Astrocyte of the cerebellum (primary cell): Measurements from ENCODE around the gene YBX1.
"Not testable (repeated sequence)": the region's sequence is repeated elsewhere in the genome, so short reads cannot be mapped to it uniquely, and the experiment has no call there.

ENCODE experiments used
- DNase-seq: peaks from one replicate; pipeline ENCODE4 v3.0.0-alpha.2; 2011; ENCODE audit warnings: low read depth
- H3K4me3 ChIP-seq: 2 replicates; pipeline ENCODE4 v1.5.1; 2011; ENCODE audit warnings: mild to moderate bottlenecking, low read depth, low read length, moderate library complexity
- CTCF ChIP-seq: IDR thresholded peaks from 2 replicates; pipeline ENCODE4 v1.5.1; 2012; ENCODE audit warnings: low read length, low read depth, moderate library complexity, mild to moderate bottlenecking; ENCODE audit errors: missing control alignments
- in situ Hi-C: cut with HindIII; loops from 2 replicates; pipeline ENCODE4 v1.10.0; 2017; ENCODE audit warnings: low sequenced_read_pairs

YBX1 gene

GRCh38 chr1:42720868-42721267 lies 38.6 kb downstream of the YBX1 start:
- no peak for TF ChIP-seq CTCF
- no peak overlapping the region for H3K4me3 ChIP-seq
- in situ Hi-C loops: no loop called here
- DNase-seq: no peak

- no peak for DNase-seq
- no peak overlapping the region for H3K4me3 ChIP-seq
- in situ Hi-C loops: no loop called here
- TF ChIP-seq CTCF: no peak
Observed at GRCh38 chr1:42721926-42722325, 39.7 kb downstream of the YBX1 start.

DNA sequence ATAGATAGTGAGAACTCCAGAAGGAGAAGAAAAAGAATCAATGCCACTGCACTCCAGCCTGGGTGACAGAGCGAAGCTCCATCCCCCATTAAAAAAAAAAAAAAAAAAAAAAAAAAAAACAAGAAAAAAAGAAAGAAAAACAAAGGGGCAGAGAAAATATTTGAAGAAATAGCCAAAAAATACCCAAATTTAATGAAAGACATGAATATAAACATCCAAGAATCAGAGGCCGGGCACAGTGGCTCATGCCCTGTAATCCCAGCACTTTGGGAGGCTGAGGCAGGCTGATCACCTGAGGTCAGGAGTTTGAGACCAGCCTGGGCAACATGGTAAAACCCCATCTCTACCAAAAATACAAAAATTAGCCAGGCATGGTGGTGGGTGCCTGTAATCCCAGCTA lies 40.2 kb downstream of the YBX1 start:
- H3K4me3 ChIP-seq, DNase-seq, in situ Hi-C loops: not testable (repeated sequence)

DNA sequence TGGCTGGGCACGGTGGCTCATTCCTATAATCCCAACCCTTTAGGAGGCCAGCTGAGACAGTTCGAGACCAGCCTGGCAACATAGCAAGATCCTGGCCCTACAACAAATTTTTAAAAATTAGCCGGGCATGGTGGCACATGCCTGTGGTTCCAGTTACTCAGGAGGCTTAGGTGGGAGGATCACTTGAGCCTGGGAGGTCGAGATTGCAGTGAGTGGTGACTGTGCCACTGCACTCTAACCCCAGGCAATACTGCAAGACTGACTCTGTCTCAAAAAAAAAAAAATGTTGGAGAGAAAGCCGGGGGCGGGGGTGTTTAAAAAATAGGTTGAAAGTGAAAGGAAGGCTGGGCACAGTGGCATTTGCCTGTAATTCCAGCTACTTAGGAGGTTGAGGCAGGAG lies 41.3 kb downstream of the YBX1 start:
- no peak for TF ChIP-seq CTCF
- no peak for DNase-seq
- H3K4me3 ChIP-seq: no peak overlapping the region
- in situ Hi-C loops: no loop called here

DNA sequence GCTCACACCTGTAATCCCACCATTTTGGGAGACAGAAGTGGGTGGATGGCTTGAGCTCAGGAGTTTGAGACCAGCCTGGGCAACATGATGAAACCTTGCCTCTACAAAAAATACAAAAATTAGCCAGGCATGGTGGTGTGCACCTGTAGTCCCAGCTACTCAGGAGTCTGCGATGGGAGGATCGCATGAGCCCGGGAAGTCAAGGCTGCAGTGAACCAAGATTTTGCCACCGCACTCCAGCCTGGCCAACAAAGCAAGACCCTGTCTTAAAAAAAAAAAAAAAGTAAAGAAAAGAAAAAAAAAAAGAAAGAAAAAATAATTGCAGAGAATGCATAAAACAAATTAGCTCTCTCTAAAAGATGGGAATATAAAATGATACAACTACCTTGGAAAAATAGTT lies 43.6 kb downstream of the YBX1 start:
- DNase-seq, in situ Hi-C loops, H3K4me3 ChIP-seq: not testable (repeated sequence)

DNA sequence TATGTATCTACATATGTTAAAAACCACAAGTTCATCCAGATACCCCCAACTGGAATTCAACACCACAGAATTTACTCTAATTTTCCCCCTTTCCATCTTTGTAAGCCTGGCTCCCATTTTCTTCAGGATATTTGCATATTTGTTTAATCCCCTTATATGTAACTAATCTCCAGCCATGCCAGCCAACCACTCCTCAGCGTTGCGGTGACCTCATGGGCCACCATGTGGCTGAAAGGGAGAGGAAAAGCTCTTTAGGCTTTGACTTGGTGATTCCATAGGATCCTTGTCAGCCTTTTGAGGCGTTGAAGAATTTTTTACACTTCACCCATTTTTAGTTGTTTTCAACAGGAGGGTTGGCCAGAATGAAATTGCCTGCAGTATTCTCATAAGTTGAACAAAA lies 47.8 kb downstream of the YBX1 start:
- no peak overlapping the region for H3K4me3 ChIP-seq
- DNase-seq: no peak
- in situ Hi-C loops: no loop called here
- TF ChIP-seq CTCF: no peak

- in situ Hi-C loops: no loop called here
- TF ChIP-seq CTCF: no peak
- no peak overlapping the region for H3K4me3 ChIP-seq
- no peak for DNase-seq
Observed at GRCh38 chr1:42730988-42731387, 48.8 kb downstream of the YBX1 start.

GRCh38 chr1:42731585-42731984 lies 49.4 kb downstream of the YBX1 start:
- no peak for TF ChIP-seq CTCF
- no peak overlapping the region for H3K4me3 ChIP-seq
- DNase-seq: no peak
- in situ Hi-C loops: no loop called here
